GM18868 (cell line): ENCODE results near the gene NOXA1.
A peak's percentile ranks its signal among the peaks of the same experiment; 100 is the strongest.
"Not testable (repeated sequence)": the region's sequence is repeated elsewhere in the genome, so short reads cannot be mapped to it uniquely, and the experiment has no call there.

Experiments
- ATAC-seq: cut with Tn5 transposase; IDR thresholded peaks from one replicate; pipeline ENCODE4 v1.9.1; 2021; ENCODE audit warnings: mild to moderate bottlenecking, moderate library complexity; ENCODE audit not compliant: unreplicated experiment

NOXA1 gene

DNA sequence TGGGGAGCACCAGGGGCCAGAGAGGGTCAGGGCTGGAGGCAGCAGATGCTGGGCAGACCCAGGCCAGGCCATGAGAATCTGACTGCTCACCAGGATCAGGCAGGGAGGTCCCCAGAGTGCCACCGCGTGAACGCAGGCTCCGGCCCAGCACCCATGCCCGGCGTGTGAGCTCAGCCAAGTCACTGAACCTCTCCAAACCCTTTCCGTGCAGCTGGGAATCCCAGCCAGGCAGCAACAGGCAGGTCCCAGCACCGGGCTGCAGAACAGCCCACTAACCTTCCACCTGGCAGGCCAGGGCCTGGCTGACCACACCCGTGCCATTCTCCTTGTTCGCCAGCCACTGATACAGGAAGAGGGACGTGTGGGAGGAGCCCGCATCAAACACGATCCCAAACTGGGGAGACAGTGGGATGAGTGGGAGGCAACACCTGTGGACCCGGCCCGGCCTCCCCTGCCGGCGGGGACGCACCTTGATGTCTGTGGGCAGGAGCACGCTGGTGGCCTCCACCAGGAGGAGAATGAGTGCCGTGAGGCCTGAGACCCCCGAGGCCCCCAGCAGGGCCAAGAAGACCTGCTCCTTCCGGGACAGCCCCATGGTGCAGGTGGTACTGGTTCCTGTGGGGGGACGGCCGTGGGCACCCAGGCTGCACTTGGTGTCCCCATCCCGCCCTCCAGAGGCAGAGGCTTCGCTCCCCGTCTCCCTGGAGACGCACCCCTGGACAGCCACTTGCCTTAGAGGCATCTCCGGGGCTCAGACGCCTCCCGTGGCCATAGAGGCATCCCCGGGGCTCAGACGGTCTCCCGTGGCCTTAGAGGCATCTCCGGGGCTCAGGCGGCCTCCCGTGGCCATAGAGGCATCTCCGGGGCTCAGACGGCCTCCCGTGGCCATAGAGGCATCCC, 14.7 kb downstream of the NOXA1 start:
- ATAC-seq: no peak

- no peak for ATAC-seq
Measured at GRCh38 chr9:137438591-137439157, 15.5 kb downstream of the NOXA1 start.

GRCh38 chr9:137439158-137439714, 16.0 kb downstream of the NOXA1 start:
- ATAC-seq: no peak

GRCh38 chr9:137441289-137441934, 18.2 kb downstream of the NOXA1 start, which contains the start of gene ENTPD8:
Gene ENTPD8, minus strand, starts transcription at chr9:137441357. Its CDS starts 3,072 bp downstream, at chr9:137438285.
- ATAC-seq: no peak

- no peak for ATAC-seq
Measured at GRCh38 chr9:137441935-137442321, 18.7 kb downstream of the NOXA1 start.

- no peak for ATAC-seq
Measured at GRCh38 chr9:137444106-137444790, 21.1 kb downstream of the NOXA1 start.

DNA sequence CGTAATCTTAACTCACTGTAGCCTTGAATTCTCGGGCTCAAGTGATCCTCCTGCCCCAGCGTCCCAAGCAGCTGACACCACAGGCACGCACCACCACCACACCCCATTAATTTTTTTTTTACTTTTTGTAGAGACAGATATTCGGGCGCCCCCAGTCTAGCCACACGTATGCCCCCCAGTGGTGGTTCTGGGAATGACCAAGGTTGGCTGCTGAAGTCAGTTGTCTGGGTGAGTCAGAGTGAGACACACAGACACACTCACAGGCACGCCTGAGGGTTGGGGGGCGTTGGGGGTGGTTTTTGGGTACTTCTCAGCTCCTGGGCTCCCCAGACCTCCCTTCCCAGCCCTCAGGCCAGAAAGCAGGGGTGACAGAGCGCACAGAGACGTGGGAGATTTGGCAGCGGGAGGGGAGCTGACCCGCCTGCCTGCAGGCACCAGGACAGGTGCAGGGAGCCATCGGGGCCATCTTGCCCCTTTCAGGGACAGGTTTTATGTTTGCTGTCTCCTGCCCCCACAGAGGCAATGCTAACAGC, 22.1 kb downstream of the NOXA1 start:
- ATAC-seq: peak; percentile 50

GRCh38 chr9:137445930-137446431, 22.8 kb downstream of the NOXA1 start:
- no peak for ATAC-seq

DNA sequence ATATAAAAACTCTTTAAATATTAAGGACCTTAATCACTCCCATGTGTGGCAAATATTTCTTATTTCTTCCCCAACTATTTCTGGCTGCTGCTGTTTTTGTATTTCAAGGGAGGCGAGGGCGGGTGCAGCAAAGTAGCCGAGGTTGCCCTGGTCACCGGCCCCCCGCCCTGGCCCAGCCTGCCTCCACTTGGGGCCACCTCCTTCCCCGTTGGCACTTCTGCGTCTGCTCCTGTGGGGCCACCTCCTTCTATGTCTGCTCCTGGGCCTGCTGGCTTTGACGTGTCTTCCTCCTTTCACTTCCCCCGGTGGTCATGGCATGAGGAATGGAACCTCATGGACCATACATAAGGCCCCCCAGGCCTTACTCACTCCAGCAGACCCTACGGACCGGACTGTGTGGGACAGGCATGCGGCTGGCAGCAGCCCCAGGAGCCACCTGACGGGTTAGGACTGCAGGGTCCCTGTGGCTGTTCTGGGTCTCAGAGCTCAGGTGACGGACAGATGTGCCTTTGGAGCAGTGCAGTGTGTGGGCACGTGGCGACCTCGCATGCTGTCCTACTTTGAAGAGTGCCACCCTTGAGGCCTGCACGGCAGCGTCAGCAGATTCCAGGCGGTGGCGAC, 23.8 kb downstream of the NOXA1 start:
- ATAC-seq: no peak

DNA sequence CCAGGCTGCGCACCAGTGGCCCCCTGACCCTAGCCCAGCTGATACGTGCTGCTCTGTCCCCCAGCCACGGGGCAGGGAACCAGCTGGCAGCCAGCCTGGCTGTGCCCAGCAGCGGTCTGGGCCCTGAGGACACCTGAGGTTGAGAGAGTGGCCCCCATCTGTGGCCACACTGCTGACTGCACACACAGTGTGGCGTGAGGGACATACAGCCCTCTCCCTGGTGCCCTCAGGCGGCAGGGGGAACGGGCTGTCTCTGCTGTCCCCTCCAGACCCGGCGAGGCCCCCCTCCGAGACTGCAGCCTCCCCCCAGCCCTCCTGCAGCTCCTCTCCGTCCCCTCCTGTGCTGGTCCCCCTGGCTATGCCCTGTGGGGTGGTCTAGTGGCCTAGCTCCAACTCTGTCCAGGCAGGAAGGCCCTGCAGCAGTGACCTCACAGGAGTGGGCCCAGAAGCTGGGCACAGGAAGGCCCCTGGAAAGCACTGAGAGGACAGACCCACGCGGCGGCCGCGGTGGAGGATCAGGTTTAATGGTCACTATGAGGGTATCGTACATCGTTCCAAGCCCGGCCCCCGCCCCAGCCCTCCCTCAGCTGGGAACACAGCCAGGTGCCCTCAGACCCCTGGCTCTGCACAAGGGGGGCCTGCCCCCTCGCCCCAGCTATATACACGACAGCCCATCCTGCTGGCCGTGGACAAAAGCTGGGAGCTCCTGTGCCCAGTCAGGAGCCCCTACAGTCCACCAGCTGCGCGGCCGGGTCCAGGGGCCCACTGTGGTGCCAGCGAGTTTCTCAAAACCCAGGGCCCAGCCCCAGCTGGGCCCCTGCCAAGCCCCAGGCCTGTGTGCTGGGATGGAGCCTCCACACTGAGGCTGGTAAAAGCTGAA, 24.8 kb downstream of the NOXA1 start:
- ATAC-seq: no peak

GRCh38 chr9:137448602-137448962, 25.4 kb downstream of the NOXA1 start:
- no peak for ATAC-seq

DNA sequence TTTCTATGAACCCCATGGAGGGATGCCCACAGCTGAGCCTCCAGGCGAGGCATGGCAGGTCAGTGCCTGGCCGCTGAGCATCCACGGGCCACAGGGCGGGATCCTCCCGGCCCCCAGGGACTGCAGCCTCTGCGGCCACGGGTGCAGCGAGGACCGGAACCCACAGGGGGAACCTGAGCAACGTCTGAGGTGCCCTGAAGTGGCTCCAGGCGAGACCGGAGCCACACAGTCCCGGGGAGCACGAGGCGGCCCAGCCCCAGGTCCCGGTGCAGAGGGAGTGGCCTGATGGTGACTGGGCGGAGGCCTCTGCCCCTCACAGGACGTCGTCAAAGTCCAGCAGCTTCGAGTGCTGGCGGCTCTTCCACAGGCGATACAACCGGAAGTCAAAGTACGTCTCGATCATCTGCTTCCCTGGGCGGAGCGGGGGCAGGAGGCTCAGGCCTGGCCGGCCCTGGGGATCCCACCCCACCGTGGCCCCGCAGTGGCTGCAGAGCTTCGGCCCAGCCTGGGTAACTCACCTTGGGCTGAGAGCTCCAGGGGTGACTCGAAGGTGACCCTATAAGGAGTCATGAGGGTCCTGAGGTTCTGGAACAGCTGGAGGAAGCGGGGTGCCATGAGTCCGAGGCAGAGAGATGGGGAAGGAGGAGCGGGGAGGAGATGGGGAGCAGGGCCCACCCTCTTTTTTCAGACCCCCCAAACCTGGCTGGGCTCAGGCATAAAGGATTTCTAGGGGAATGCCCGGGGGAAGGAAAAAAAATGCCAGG, 26.1 kb downstream of the NOXA1 start:
- no peak for ATAC-seq

DNA sequence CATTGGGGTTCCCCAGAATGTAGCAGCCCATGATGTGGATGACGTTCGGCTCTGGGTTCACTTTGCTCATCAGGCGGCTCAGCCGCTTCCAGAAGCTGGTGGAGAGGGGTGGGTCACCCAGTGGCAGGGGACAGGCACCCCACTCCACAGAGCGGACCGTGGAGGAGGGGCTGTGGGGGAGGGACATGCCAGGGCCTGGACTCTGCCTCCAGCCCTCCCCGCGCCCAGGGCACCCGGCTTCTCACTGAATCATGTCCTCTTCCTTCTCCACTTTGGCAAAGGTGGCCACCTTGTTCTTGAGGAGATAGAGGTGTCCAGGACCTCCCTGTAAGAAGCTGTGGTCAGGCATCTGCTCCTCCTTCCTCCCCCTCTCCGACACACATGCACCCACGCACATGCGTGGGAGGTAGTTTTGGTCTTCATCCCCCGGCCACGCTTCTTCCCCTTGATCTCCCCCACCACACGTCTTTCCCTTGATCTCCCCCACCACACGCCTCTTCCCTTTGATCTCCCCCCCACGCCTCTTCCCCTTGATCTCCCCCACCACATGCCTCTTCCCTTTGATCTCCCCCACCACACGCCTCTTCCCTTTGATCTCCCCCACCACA, 26.8 kb downstream of the NOXA1 start:
- ATAC-seq: no peak

GRCh38 chr9:137450539-137451222, 27.5 kb downstream of the NOXA1 start:
- ATAC-seq: not testable (repeated sequence)

DNA sequence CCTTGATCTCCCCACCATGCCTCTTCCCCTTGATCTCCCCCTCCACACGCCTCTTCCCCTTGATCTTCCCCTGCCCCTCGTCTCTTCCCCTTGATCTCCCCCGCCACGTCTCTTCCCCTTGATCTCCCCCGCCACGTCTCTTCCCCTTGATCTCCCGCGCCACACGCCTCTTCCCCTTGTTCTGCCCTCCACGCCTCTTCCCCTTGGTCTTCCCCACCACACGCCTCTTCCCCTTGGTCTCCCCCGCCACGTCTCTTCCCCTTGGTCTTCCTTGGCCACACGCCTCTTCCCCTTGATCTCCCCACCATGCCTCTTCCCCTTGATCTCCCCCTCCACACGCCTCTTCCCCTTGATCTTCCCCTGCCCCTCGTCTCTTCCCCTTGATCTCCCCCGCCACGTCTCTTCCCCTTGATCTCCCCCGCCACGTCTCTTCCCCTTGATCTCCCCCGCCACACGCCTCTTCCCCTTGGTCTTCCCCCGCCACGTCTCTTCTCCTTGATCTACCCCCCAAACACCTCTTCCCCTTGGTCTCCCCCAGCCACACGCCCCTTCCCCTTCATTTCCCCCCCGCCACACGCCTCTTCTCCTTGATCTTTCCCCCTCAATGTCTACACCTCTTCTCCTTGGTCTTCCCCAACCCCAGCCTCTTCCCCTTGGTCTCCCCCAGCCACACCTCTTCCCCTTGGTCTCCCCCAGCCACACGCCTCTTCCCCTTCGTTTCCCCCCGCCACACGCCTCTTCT, 28.2 kb downstream of the NOXA1 start:
- not testable (repeated sequence) for ATAC-seq

DNA sequence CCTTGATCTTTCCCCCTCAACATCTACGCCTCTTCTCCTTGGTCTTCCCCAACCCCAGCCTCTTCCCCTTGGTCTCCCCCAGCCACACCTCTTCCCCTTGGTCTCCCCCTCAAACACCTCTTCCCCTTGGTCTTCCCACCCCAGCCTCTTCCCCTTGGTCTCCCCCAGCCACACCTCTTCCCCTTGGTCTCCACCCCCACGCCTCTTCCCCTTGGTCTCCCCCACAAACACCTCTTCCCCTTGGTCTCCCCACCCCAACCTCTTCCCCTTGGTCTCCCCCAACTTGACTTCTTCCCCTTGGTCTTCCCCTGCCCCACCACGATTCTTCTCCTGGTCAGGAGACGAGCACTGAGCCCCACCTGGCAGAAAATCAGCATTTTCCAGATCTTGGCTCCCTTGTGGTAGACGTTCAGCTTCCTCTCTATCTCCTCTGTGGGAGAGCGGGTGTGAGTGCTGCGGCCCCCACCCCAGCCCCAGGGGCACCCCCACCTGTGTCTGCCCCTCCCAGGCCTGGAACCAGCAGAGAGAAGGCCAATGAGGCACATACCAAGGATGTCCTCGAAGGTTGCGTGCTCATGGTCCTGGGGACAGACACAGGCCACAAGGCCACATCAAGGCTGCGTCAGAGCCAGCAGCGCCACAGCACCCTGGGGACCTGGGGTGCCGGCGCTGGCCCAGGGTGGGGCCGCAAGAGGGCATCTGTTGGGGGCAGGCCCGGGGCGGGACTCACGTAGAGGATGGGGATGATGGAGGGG, 29.0 kb downstream of the NOXA1 start:
- ATAC-seq: no peak
